GM13977 (cell line): ENCODE data around the gene ZNF699.

Experiments
- DNase-seq: peaks from one replicate; pipeline ENCODE4 v3.0.0; 2012; ENCODE audit warnings: low spot score
- CTCF ChIP-seq: IDR thresholded peaks from 2 replicates; pipeline ENCODE4 v1.5.1; 2012; ENCODE audit warnings: mild to moderate bottlenecking, control low read depth; ENCODE audit not compliant: insufficient read depth; ENCODE audit errors: extremely low read depth, missing control alignments
- in situ Hi-C: fragments of 300-500 bp; cut with MboI; formaldehyde crosslinking; loops from one replicate; pipeline ENCODE4 v1.12.0; 2022; ENCODE audit warnings: low sequenced_read_pairs, low pct_unique_long_range_greater_than_20kb, mixed read lengths, inconsistent platforms; ENCODE audit not compliant: unreplicated experiment

ZNF699 gene

GRCh38 chr19:9321338-9321737 lies 11.7 kb upstream of the ZNF699 start:
- no peak for DNase-seq
- TF ChIP-seq CTCF: no peak
- in situ Hi-C loops: loop anchor here (25.0 kb wide), 1 partner anchor 466 kb away; no protein-coding TSS in a partner anchor

- TF ChIP-seq CTCF: no peak
- DNase-seq: no peak
- in situ Hi-C loops: loop anchor here (25.0 kb wide), 1 partner anchor 474 kb away; no protein-coding TSS in a partner anchor
Observed at GRCh38 chr19:9313756-9314155, 4.1 kb upstream of the ZNF699 start.

GRCh38 chr19:9309974-9310446 lies 372 bp upstream of the ZNF699 start:
- in situ Hi-C loops: loop anchor here (25.0 kb wide), 1 partner anchor 477 kb away; no protein-coding TSS in a partner anchor
- no peak for TF ChIP-seq CTCF
- DNase-seq: peak; percentile 77

- no peak for TF ChIP-seq CTCF
Observed at GRCh38 chr19:9308091-9308770, 1.4 kb downstream of the ZNF699 start.

GRCh38 chr19:9306443-9306842 lies 3.2 kb downstream of the ZNF699 start:
- TF ChIP-seq CTCF: no peak
- in situ Hi-C loops: loop anchor here (25.0 kb wide), 1 partner anchor 481 kb away; no protein-coding TSS in a partner anchor
- DNase-seq: no peak

More at GRCh38 chr19:9308091-9308770, 1.4 kb downstream of the ZNF699 start:
- in situ Hi-C loops: loop anchor here (25.0 kb wide), 1 partner anchor 479 kb away; no protein-coding TSS in a partner anchor
- no peak for DNase-seq

GRCh38 chr19:9296336-9296735 lies 13.3 kb downstream of the ZNF699 start:
- no peak for TF ChIP-seq CTCF
- in situ Hi-C loops: no loop called here
- no peak for DNase-seq
